ENCODE data around the gene DENND2A. TPM values are rescaled to one million over a fixed set of nuclear protein-coding genes. Genes with fewer than 3 reads are reported as not detected.

The DENND2A gene
- total and polyA plus RNA-seq, 2 of the 4 experiments (the other 2 are of a cell fraction) = 7.5 to 10.3 TPM

GRCh38 chr7:140605337-140605736, 35.3 kb downstream of the DENND2A start (continued):
- TF ChIP-seq ELK1 (IDR thresholded peaks at IDR 0.05; ENCODE audit: borderline replicate concordance, low read depth, low read length) = no peak

DNA sequence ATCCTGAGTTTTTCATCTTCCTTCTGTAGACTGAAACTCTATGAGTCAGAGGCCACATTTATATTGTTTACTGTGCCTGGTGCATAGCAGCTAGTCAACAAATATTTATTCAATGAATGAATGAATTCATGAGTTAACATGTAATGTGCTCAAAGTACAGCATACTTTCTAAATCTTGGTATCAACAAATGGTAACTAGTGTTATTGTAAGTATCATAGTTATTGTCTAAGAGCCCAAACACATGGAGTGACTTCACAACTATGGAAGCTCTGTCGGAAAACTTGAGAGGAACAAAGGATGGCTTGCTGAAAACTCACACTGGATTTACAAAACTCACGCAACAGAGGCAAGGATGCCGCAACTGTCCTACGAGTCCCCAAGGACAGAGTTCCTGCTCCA, 35.9 kb downstream of the DENND2A start:
- Histone ChIP-seq H2BK20ac (ENCODE audit: low read depth, low read length) (peak overlapping the region; percentile 100), H3K27me3 (ENCODE audit: control insufficient read depth, insufficient read depth, low read length) (no peaks in the 10 kb centered on the region), H3K4ac (ENCODE audit: low read depth, low read length) (peak overlapping the region; percentile 99), H3K79me1 (ENCODE audit: low read depth in 1 of 2, low read length in 2 of 2) (peaks cover 9 to 66% of the 10 kb centered on the region in 2 experiments), H3K56ac (ENCODE audit: extremely low read depth, insufficient read depth, low read length) (peak overlapping the region; percentile 95), H3K4me3 (ENCODE audit: insufficient read depth, low read depth, low read length) (no peak overlapping the region), H3K4me1 (ENCODE audit: control insufficient read depth, insufficient read depth, low read length) (peaks cover 31% of the 10 kb centered on the region), H4K91ac (ENCODE audit: insufficient read depth, low read depth, low read length) (peak overlapping the region; percentile 96), H3K9me3 (ENCODE audit: control insufficient read depth, insufficient read depth, low read length) (no peaks in the 10 kb centered on the region), H3K9me1 (ENCODE audit: insufficient read depth, low read length) (peaks cover 26% of the 10 kb centered on the region), H3K9ac (ENCODE audit: low read depth, low read length) (peak overlapping the region; percentile 43), H4K5ac (ENCODE audit: low read depth, low read length) (peak overlapping the region; percentile 59), H3K14ac (replicated peaks; ENCODE audit: low read depth, low read length) (peak overlapping the region; percentile 99), H2BK15ac (ENCODE audit: low read depth, low read length) (peak overlapping the region; percentile 95; the same call in 2 of the 3 replicates), H3K36me3 (ENCODE audit: control insufficient read depth, insufficient read depth, low read length) (peaks cover 20% of the 10 kb centered on the region), H2BK5ac (ENCODE audit: low read depth, low read length, poor library complexity, severe bottlenecking) (peak overlapping the region; percentile 100), H2AK9ac (replicated peaks; ENCODE audit: low read depth, low read length, poor library complexity) (peak overlapping the region; percentile 89), H2BK120ac (ENCODE audit: low read depth, low read length) (peak overlapping the region; percentile 98), H3K18ac (ENCODE audit: low read depth, low read length) (peak overlapping the region; percentile 97), H4K20me1 (ENCODE audit: insufficient read depth, low read length) (peaks cover 7% of the 10 kb centered on the region; the same call in 1 of the 2 replicates), H2AFZ (replicated peaks; ENCODE audit: low read length, poor library complexity) (peak overlapping the region; percentile 11), H4K8ac (ENCODE audit: low read depth in 2 of 2, low read length in 2 of 2) (peak overlapping the region; percentile 78 to 99), H3K4me2 (ENCODE audit: low read depth, low read length) (peak overlapping the region; percentile 68; the same call in 1 of the 2 replicates), H3K23ac (ENCODE audit: low read depth, low read length) (peak overlapping the region; percentile 97), H3K27ac (ENCODE audit: insufficient read depth, low read length) (peak overlapping the region; percentile 97), H2AK5ac (ENCODE audit: low read depth, low read length) (peak overlapping the region; percentile 99)
- POLR2A ChIA-PET (ENCODE audit: unreplicated experiment) = interaction anchor here (0.6 to 1.7 kb wide), 5 partner anchors 8 to 36 kb away, joined by 3 to 10 read pairs (median 4); partner anchors contain the start of gene DENND2A
- dilution Hi-C loops (cut with HindIII; ENCODE audit: low sequenced_read_pairs, unreplicated experiment) = no loop called here
- DNase-seq = peak; percentile 92
- TF ChIP-seq CEBPB (IDR thresholded peaks at IDR 0.05; ENCODE audit: low read depth, low read length) (peak; percentile 82), RFX5 (IDR thresholded peaks at IDR 0.05; ENCODE audit: low read depth, low read length) (no peak), RCOR1 (IDR thresholded peaks at IDR 0.05; ENCODE audit: insufficient replicate concordance, low read length) (no peak), FOS (IDR thresholded peaks at IDR 0.05; ENCODE audit: low read depth, low read length) (peak; percentile 77), MAFK (IDR thresholded peaks at IDR 0.05; ENCODE audit: low read depth, low read length) (0 out of 2 replicates have a peak, but pooled peaks have one; percentile 2), BHLHE40 (IDR thresholded peaks at IDR 0.05; ENCODE audit: low read depth, low read length) (peak; percentile 26; the same call in 1 of the 2 replicates)
- TF ChIP-seq, protein P1, sequence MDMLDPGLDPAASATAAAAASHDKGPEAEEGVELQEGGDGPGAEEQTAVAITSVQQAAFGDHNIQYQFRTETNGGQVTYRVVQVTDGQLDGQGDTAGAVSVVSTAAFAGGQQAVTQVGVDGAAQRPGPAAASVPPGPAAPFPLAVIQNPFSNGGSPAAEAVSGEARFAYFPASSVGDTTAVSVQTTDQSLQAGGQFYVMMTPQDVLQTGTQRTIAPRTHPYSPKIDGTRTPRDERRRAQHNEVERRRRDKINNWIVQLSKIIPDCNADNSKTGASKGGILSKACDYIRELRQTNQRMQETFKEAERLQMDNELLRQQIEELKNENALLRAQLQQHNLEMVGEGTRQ (IDR thresholded peaks at IDR 0.05; ENCODE audit: low read depth, low read length) = no peak
- BruUV-seq (replicated peaks) = no TSS peak
- 65% methylated on average over 3 of the region's 4 CpGs; no CpG with 5 or more reads in 1 of the 2 experiments for WGBS, 2 experiments (ENCODE audit: extremely low coverage in 2 of 2, insufficient read length in 1 of 2)
- CTCF ChIA-PET = interaction anchor here (1.1 kb wide), 1 partner anchor 43 kb away, joined by 3 read pairs; no protein-coding TSS in a partner anchor
- in situ Hi-C loops (cut with MboI; ENCODE audit: low sequenced_read_pairs) = no loop called here
- peak; percentile 61 for ATAC-seq (ENCODE audit: low read depth)
- intact Hi-C loops (cut with micrococcal nuclease) = loop anchor here (1.0 to 2.0 kb wide), 3 partner anchors 22 to 38 kb away; no protein-coding TSS in a partner anchor

Data from IMR-90 (cell line).